CD8-positive, alpha-beta memory T cell (primary cell): ENCODE results near the gene AEBP1. TPM values are rescaled to one million over a fixed set of nuclear protein-coding genes. Genes with fewer than 3 reads are reported as not detected.

Experiments
- CTCF ChIA-PET: fragments of 350-600 bp; sonication (Branson Sonifier 250); formaldehyde crosslinking; loops from one replicate; lab custom pipeline; 2021; ENCODE audit warnings: antibody characterized with exemption; lab: Charles Lee
- POLR2A ChIA-PET: fragments of 350-600 bp; sonication (Branson Sonifier 250); formaldehyde crosslinking; loops from one replicate; lab custom pipeline; 2021; ENCODE audit warnings: antibody characterized with exemption; lab: Charles Lee
- DNase-seq, 5 donors: peaks; one replicate each; pipeline versions ENCODE4 v3.0.0 to v3.0.0-alpha.2; 2020 to 2022; ENCODE audit warnings: mixed read lengths in 1 of 5
- H3K27ac ChIP-seq: one replicate; pipeline ENCODE4 v1.7.0; 2013; ENCODE audit warnings: low read depth, mild to moderate bottlenecking, low read length, moderate library complexity
- H3K27me3 ChIP-seq: 2 replicates; pipeline ENCODE4 v1.7.0; 2013; ENCODE audit warnings: low read length, mild to moderate bottlenecking; ENCODE audit not compliant: insufficient read depth, poor library complexity, severe bottlenecking
- H3K36me3 ChIP-seq: 2 replicates; pipeline ENCODE4 v1.7.0; 2013; ENCODE audit warnings: mild to moderate bottlenecking, low read length, moderate library complexity; ENCODE audit not compliant: insufficient read depth
- H3K4me1 ChIP-seq: 2 replicates; pipeline ENCODE4 v1.7.0; 2013; ENCODE audit warnings: mild to moderate bottlenecking, low read length, moderate library complexity; ENCODE audit not compliant: insufficient read depth
- H3K4me3 ChIP-seq: 2 replicates; pipeline ENCODE4 v1.7.0; 2013; ENCODE audit warnings: mild to moderate bottlenecking, low read length
- H3K9me3 ChIP-seq: 2 replicates; pipeline ENCODE4 v1.7.0; 2013; ENCODE audit warnings: mild to moderate bottlenecking, low read length
- H3K27ac Mint-ChIP-seq, 8 donors: one replicate each; pipeline ENCODE4 v1.8.0; 2020 to 2021; ENCODE audit warnings: mixed read lengths in 8 of 8, mild to moderate bottlenecking in 6 of 8, inconsistent platforms in 3 of 8, moderate library complexity in 3 of 8
- H3K27me3 Mint-ChIP-seq, 2 donors: one replicate each; pipeline ENCODE4 v1.8.0; 2020 to 2021; ENCODE audit warnings: mixed read lengths in 2 of 2, mild to moderate bottlenecking in 1 of 2, moderate library complexity in 1 of 2
- H3K36me3 Mint-ChIP-seq, 3 donors: one replicate each; pipeline ENCODE4 v1.8.0; 2020 to 2021; ENCODE audit warnings: mixed read lengths in 3 of 3, inconsistent platforms in 1 of 3, mild to moderate bottlenecking in 1 of 3
- H3K4me1 Mint-ChIP-seq, 3 donors: one replicate each; pipeline ENCODE4 v1.8.0; 2020 to 2021; ENCODE audit warnings: mixed read lengths in 3 of 3, inconsistent platforms in 1 of 3, mild to moderate bottlenecking in 1 of 3
- H3K4me3 Mint-ChIP-seq, 7 donors: one replicate each; pipeline ENCODE4 v1.8.0; 2020 to 2021; ENCODE audit warnings: mixed read lengths in 7 of 7, mild to moderate bottlenecking in 6 of 7, moderate library complexity in 4 of 7, inconsistent platforms in 2 of 7
- H3K9me3 Mint-ChIP-seq, 5 donors: one replicate each; pipeline ENCODE4 v1.8.0; 2020 to 2022; ENCODE audit warnings: mixed read lengths in 5 of 5, mild to moderate bottlenecking in 3 of 5, moderate library complexity in 2 of 5, inconsistent platforms in 1 of 5
- polyA plus RNA-seq: library from polyadenylated mRNA; unstranded; fragments of 300-500 nt; fragmentation: Illumina TruSeq; gene quantifications from one replicate; pipeline ENCODE4 v1.2.3, GENCODE V29; 2021
- total RNA-seq, 2 experiments: library from RNA; stranded (reverse); gene quantifications; one replicate each; pipeline ENCODE4 v1.2.3, GENCODE V29; 2021

The AEBP1 gene
- total and polyA plus RNA-seq, 3 experiments from 2014 or later = 1.6 to 8.9 (median 8.4) TPM

GRCh38 chr7:44159824-44160630 is 55.9 kb downstream of the AEBP1 start:
- Histone ChIP-seq H3K36me3 (no peaks in the 10 kb centered on the region), H3K27ac (no peak overlapping the region), H3K4me3 (no peak overlapping the region), H3K27me3 (no peaks in the 10 kb centered on the region), H3K4me1 (no peaks in the 10 kb centered on the region), H3K9me3 (no peaks in the 10 kb centered on the region)
- Mint-ChIP-seq H3K9me3 (peaks cover 0 to 9% (median 5%) of the 10 kb centered on the region in 5 donors), H3K27ac (no peak overlapping the region), H3K36me3 (peaks cover 0 to 4% (median 0%) of the 10 kb centered on the region in 3 donors), H3K4me1 (no peaks in the 10 kb centered on the region), H3K27me3 (peaks cover 4 to 18% of the 10 kb centered on the region in 2 donors), H3K4me3 (no peak overlapping the region)
- POLR2A ChIA-PET = no interaction called here
- DNase-seq = no peak
- CTCF ChIA-PET = no interaction called here

- ChIA-PET CTCF (no interaction called here), POLR2A (no interaction called here)
- H3K27me3 ChIP-seq = no peaks in the 10 kb centered on the region
- H3K36me3 ChIP-seq = no peaks in the 10 kb centered on the region
- Mint-ChIP-seq H3K27ac (no peak overlapping the region), H3K4me3 (no peak overlapping the region), H3K27me3 (peaks cover 4 to 15% of the 10 kb centered on the region in 2 donors), H3K4me1 (no peaks in the 10 kb centered on the region), H3K9me3 (peaks cover 0 to 9% (median 5%) of the 10 kb centered on the region in 5 donors), H3K36me3 (peaks cover 0 to 6% (median 0%) of the 10 kb centered on the region in 3 donors)
- no peak overlapping the region for H3K4me3 ChIP-seq
- DNase-seq = no peak
- no peaks in the 10 kb centered on the region for H3K9me3 ChIP-seq
- no peak overlapping the region for H3K27ac ChIP-seq
- no peaks in the 10 kb centered on the region for H3K4me1 ChIP-seq
Measured at GRCh38 chr7:44161371-44161770, 57.2 kb downstream of the AEBP1 start.

GRCh38 chr7:44162179-44162578 is 58.0 kb downstream of the AEBP1 start:
- ChIA-PET POLR2A (no interaction called here), CTCF (no interaction called here)
- Mint-ChIP-seq H3K4me3 (no peak overlapping the region), H3K27me3 (peaks cover 4 to 15% of the 10 kb centered on the region in 2 donors), H3K4me1 (no peaks in the 10 kb centered on the region), H3K36me3 (peaks cover 0 to 6% (median 0%) of the 10 kb centered on the region in 3 donors), H3K27ac (no peak overlapping the region), H3K9me3 (peaks cover 0 to 9% (median 5%) of the 10 kb centered on the region in 5 donors)
- Histone ChIP-seq H3K27me3 (no peaks in the 10 kb centered on the region), H3K9me3 (no peaks in the 10 kb centered on the region), H3K4me1 (no peaks in the 10 kb centered on the region), H3K36me3 (no peaks in the 10 kb centered on the region), H3K27ac (no peak overlapping the region), H3K4me3 (no peak overlapping the region)
- DNase-seq = no peak

GRCh38 chr7:44162785-44163395 is 58.7 kb downstream of the AEBP1 start:
- Mint-ChIP-seq H3K4me3 (no peak overlapping the region), H3K9me3 (peaks cover 0 to 9% (median 5%) of the 10 kb centered on the region in 5 donors), H3K4me1 (peaks cover 2 to 6% (median 6%) of the 10 kb centered on the region in 3 donors), H3K27me3 (peaks cover 3 to 15% of the 10 kb centered on the region in 2 donors), H3K27ac (no peak overlapping the region), H3K36me3 (peaks cover 0 to 4% (median 0%) of the 10 kb centered on the region in 3 donors)
- H3K27me3 ChIP-seq = no peaks in the 10 kb centered on the region
- no peaks in the 10 kb centered on the region for H3K9me3 ChIP-seq
- H3K36me3 ChIP-seq = no peaks in the 10 kb centered on the region
- CTCF ChIA-PET = no interaction called here
- DNase-seq = no peak
- no peak overlapping the region for H3K4me3 ChIP-seq
- H3K27ac ChIP-seq = no peak overlapping the region
- POLR2A ChIA-PET = no interaction called here
- no peaks in the 10 kb centered on the region for H3K4me1 ChIP-seq

- POLR2A ChIA-PET = no interaction called here
- Mint-ChIP-seq H3K4me3 (no peak overlapping the region), H3K27ac (no peak overlapping the region)
Measured at GRCh38 chr7:44163591-44163990, 59.4 kb downstream of the AEBP1 start.

More at GRCh38 chr7:44163591-44163990, 59.4 kb downstream of the AEBP1 start:
- CTCF ChIA-PET = no interaction called here
- Histone ChIP-seq H3K9me3 (no peaks in the 10 kb centered on the region), H3K4me3 (no peak overlapping the region), H3K27me3 (no peaks in the 10 kb centered on the region), H3K27ac (no peak overlapping the region), H3K4me1 (no peaks in the 10 kb centered on the region), H3K36me3 (no peaks in the 10 kb centered on the region)
- DNase-seq = no peak
- peaks cover 0 to 15% of the 10 kb centered on the region in 2 donors for H3K27me3 Mint-ChIP-seq
- H3K4me1 Mint-ChIP-seq = peaks cover 2 to 8% (median 6%) of the 10 kb centered on the region in 3 donors
- H3K36me3 Mint-ChIP-seq = peaks cover 0 to 2% (median 0%) of the 10 kb centered on the region in 3 donors
- peaks cover 0 to 9% (median 5%) of the 10 kb centered on the region in 5 donors for H3K9me3 Mint-ChIP-seq

Other genes with a start within 250 kb of the AEBP1 start
- gene MRPS24, start 234.8 kb upstream of the AEBP1 start, total RNA-seq = 100 to 1,000 TPM; 140 to 147 TPM
- 122 TPM for gene MRPS24, start 234.8 kb upstream of the AEBP1 start, polyA plus RNA-seq
- 10 to 100 TPM; 34.7 to 37.8 TPM for gene URGCP, start 197.7 kb upstream of the AEBP1 start, total RNA-seq
- gene URGCP, start 197.7 kb upstream of the AEBP1 start, polyA plus RNA-seq = 33.1 TPM
- 10 to 100 TPM; 15.2 to 16.2 TPM for gene UBE2D4, start 177.9 kb upstream of the AEBP1 start, total RNA-seq
- 13.9 TPM for gene UBE2D4, start 177.9 kb upstream of the AEBP1 start, polyA plus RNA-seq
- not detected for gene SPDYE1, start 106.4 kb upstream of the AEBP1 start, total RNA-seq
- 0.25 TPM for gene SPDYE1, start 106.4 kb upstream of the AEBP1 start, polyA plus RNA-seq
- gene DBNL, start 59.6 kb upstream of the AEBP1 start, total RNA-seq = 100 to 1,000 TPM; 144 to 154 TPM
- 184 TPM for gene DBNL, start 59.6 kb upstream of the AEBP1 start, polyA plus RNA-seq
- under 1 TPM; 0.38 to 0.44 TPM for gene PGAM2, start 38.8 kb upstream of the AEBP1 start, total RNA-seq
- not detected for gene PGAM2, start 38.8 kb upstream of the AEBP1 start, polyA plus RNA-seq
- 10 to 100 TPM; 42.3 to 42.4 TPM for gene POLM, start 21.8 kb upstream of the AEBP1 start, total RNA-seq
- 22.0 TPM for gene POLM, start 21.8 kb upstream of the AEBP1 start, polyA plus RNA-seq
- gene POLD2, start 19.2 kb downstream of the AEBP1 start, total RNA-seq = 100 to 1,000 TPM; 279 to 291 TPM
- 74.1 TPM for gene POLD2, start 19.2 kb downstream of the AEBP1 start, polyA plus RNA-seq
- gene MYL7, start 37.0 kb downstream of the AEBP1 start, total RNA-seq = not detected
- gene MYL7, start 37.0 kb downstream of the AEBP1 start, polyA plus RNA-seq = not detected
- 1 to 10 TPM; 1.0 to 1.8 TPM for gene GCK, start 85.1 kb downstream of the AEBP1 start, total RNA-seq
- 0.46 TPM for gene GCK, start 85.1 kb downstream of the AEBP1 start, polyA plus RNA-seq
- 10 to 100 TPM; 92.6 to 94.6 TPM for gene YKT6, start 96.6 kb downstream of the AEBP1 start, total RNA-seq
- gene YKT6, start 96.6 kb downstream of the AEBP1 start, polyA plus RNA-seq = 44.9 TPM
- gene CAMK2B, start 221.2 kb downstream of the AEBP1 start, total RNA-seq = under 1 TPM; 0.42 to 0.90 TPM
- not detected for gene CAMK2B, start 221.2 kb downstream of the AEBP1 start, polyA plus RNA-seq